GM10847 (cell line): ENCODE data around the gene RASD2.

Experiments used
- POLR2A ChIP-seq: IDR thresholded peaks from 2 replicates; pipeline ENCODE4 v1.6.1; 2011; ENCODE audit not compliant: insufficient read length; ENCODE audit errors: extremely low read depth

Gene RASD2

GRCh38 chr22:35581023-35581413, 40.4 kb downstream of the RASD2 start:
- no peak for TF ChIP-seq POLR2A

GRCh38 chr22:35582218-35582860, 41.7 kb downstream of the RASD2 start:
- TF ChIP-seq POLR2A: no peak

GRCh38 chr22:35582861-35583670, 42.4 kb downstream of the RASD2 start:
- no peak for TF ChIP-seq POLR2A

GRCh38 chr22:35586771-35587170, 46.1 kb downstream of the RASD2 start:
- no peak for TF ChIP-seq POLR2A

- no peak for TF ChIP-seq POLR2A
Measured at GRCh38 chr22:35587447-35587870, 46.8 kb downstream of the RASD2 start.

GRCh38 chr22:35587896-35588295, 47.3 kb downstream of the RASD2 start:
- TF ChIP-seq POLR2A: no peak

GRCh38 chr22:35589071-35589755, 48.6 kb downstream of the RASD2 start:
- TF ChIP-seq POLR2A: no peak

- TF ChIP-seq POLR2A: no peak
Measured at GRCh38 chr22:35589756-35590093, 49.1 kb downstream of the RASD2 start.

- no peak for TF ChIP-seq POLR2A
Measured at GRCh38 chr22:35590634-35591295, 50.1 kb downstream of the RASD2 start.

GRCh38 chr22:35591714-35592417, 51.2 kb downstream of the RASD2 start:
- no peak for TF ChIP-seq POLR2A

- TF ChIP-seq POLR2A: no peak
Measured at GRCh38 chr22:35592418-35592967, 51.9 kb downstream of the RASD2 start.

- TF ChIP-seq POLR2A: no peak
Measured at GRCh38 chr22:35593071-35593890, 52.6 kb downstream of the RASD2 start.

GRCh38 chr22:35593891-35594470, 53.4 kb downstream of the RASD2 start:
- no peak for TF ChIP-seq POLR2A
